Panc1 (cell line): ENCODE data around the gene ZNF165. TPM values are rescaled to one million over a fixed set of nuclear protein-coding genes. Genes with fewer than 3 reads are reported as not detected.

Source experiments
- ATAC-seq: fragments of 200-7000 bp; cut with Tn5 transposase; 2 replicates; pipeline ENCODE4 v1.9.1; 2020; ENCODE audit warnings: mild to moderate bottlenecking, moderate library complexity
- BruUV-seq: library from RNA; stranded (reverse); fragments of 400-500 nt; replicated peaks from 2 replicates; lab custom pipeline; 2021; lab: Mats Ljungman, UMichigan
- CTCF ChIA-PET: fragments of 300-600 bp; sonication (Branson Sonifier 250); formaldehyde crosslinking; loops from one replicate; lab custom pipeline; 2022; ENCODE audit warnings: antibody characterized with exemption; lab: Charles Lee
- POLR2A ChIA-PET: fragments of 300-600 bp; sonication (Branson Sonifier 250); formaldehyde crosslinking; loops from one replicate; lab custom pipeline; 2022; ENCODE audit warnings: antibody characterized with exemption; lab: Charles Lee
- DNase-seq: peaks from one replicate; pipeline ENCODE4 v3.0.0-alpha.2; 2010; ENCODE audit warnings: low read depth, low spot score
- H3K27ac ChIP-seq: 2 replicates; pipeline ENCODE4 v1.5.1; 2011; ENCODE audit warnings: mild to moderate bottlenecking, low read length, inconsistent platforms
- H3K27me3 ChIP-seq: fragments of 200-500 bp; sonication (Bioruptor generic); 2 replicates; pipeline ENCODE4 v1.6.0; 2014; ENCODE audit warnings: low read length, inconsistent platforms; ENCODE audit not compliant: control insufficient read depth, insufficient read depth
- H3K36me3 ChIP-seq: fragments of 200-500 bp; sonication (Bioruptor generic); 2 replicates; pipeline ENCODE4 v1.5.1; 2014; ENCODE audit warnings: inconsistent platforms, mild to moderate bottlenecking, low read length, moderate library complexity; ENCODE audit not compliant: control insufficient read depth, insufficient read depth
- H3K4me1 ChIP-seq: 2 replicates; pipeline ENCODE4 v1.5.1; 2011; ENCODE audit warnings: inconsistent platforms, mild to moderate bottlenecking, low read length, moderate library complexity; ENCODE audit not compliant: control insufficient read depth, insufficient read depth
- H3K4me3 ChIP-seq, 2 experiments: 2 replicates each; pipeline ENCODE4 v1.5.1; 2011 to 2012; ENCODE audit warnings: low read depth in 2 of 2, low read length in 2 of 2, mild to moderate bottlenecking in 2 of 2, inconsistent platforms in 1 of 2, moderate library complexity in 1 of 2
- H3K9me3 ChIP-seq: fragments of 200-500 bp; sonication (Bioruptor generic); 2 replicates; pipeline ENCODE4 v1.5.1; 2014; ENCODE audit warnings: low read depth, mild to moderate bottlenecking, inconsistent platforms, low read length, moderate library complexity; ENCODE audit not compliant: control insufficient read depth, insufficient read depth
- CTCF ChIP-seq: fragments of 450-650 bp; IDR thresholded peaks from 2 replicates; pipeline ENCODE4 v1.5.1; 2017; ENCODE audit warnings: mild to moderate bottlenecking
- POLR2AphosphoS5 ChIP-seq: IDR thresholded peaks from 2 replicates; pipeline ENCODE4 v1.6.1; 2012; ENCODE audit warnings: mild to moderate bottlenecking, low read depth, low read length, moderate library complexity
- REST ChIP-seq, 2 experiments: IDR thresholded peaks; 2 replicates each; pipeline ENCODE4 v1.6.1; 2011 to 2012; ENCODE audit warnings: low read depth in 2 of 2, control low read depth in 1 of 2, low read length in 1 of 2, mild to moderate bottlenecking in 1 of 2, moderate library complexity in 1 of 2; ENCODE audit not compliant: insufficient read depth in 1 of 2
- SIN3A ChIP-seq: IDR thresholded peaks from 2 replicates; pipeline ENCODE4 v1.6.1; 2012; ENCODE audit warnings: low read depth, mild to moderate bottlenecking, low read length, moderate library complexity, borderline replicate concordance; ENCODE audit not compliant: insufficient read depth
- TCF7L2 ChIP-seq: IDR thresholded peaks from 2 replicates; pipeline ENCODE4 v1.6.1; 2011; ENCODE audit warnings: mild to moderate bottlenecking, low read depth, low read length, inconsistent platforms
- in situ Hi-C: cut with HindIII; loops from 2 replicates; pipeline ENCODE4 v1.10.0; 2016; ENCODE audit warnings: low sequenced_read_pairs, low pct_unique_long_range_greater_than_20kb
- intact Hi-C: fragments of 100-400 bp; cut with micrococcal nuclease; formaldehyde crosslinking; loops from one replicate; pipeline ENCODE4 v1.10.0; 2022; ENCODE audit not compliant: unreplicated experiment
- total RNA-seq: library from RNA; stranded (reverse); gene quantifications from one replicate; pipeline ENCODE4 v1.2.1, GENCODE V29; 2021; ENCODE audit not compliant: unreplicated experiment

ZNF165 gene
- total RNA-seq, 1 experiment from 2014 or later: 4.2 TPM

- ChIA-PET CTCF (no interaction called here), POLR2A (no interaction called here)
- H3K9me3 ChIP-seq: no peaks in the 10 kb centered on the region; the same call in 1 of the 2 replicates
- no peak overlapping the region for H3K4me3 ChIP-seq
- intact Hi-C loops: no loop called here
- DNase-seq: no peak
- no peak for ATAC-seq
- no peaks in the 10 kb centered on the region for H3K27me3 ChIP-seq
- TF ChIP-seq TCF7L2 (no peak), REST (IDR thresholded peaks at IDR 0.05; ENCODE audit: insufficient read depth in 1 of 2, low read depth in 2 of 2, low read length in 1 of 2) (no peak), CTCF (no peak), SIN3A (no peak), POLR2AphosphoS5 (no peak)
- in situ Hi-C loops: no loop called here
- H3K4me1 ChIP-seq: no peaks in the 10 kb centered on the region
- no peaks in the 10 kb centered on the region; the same call in 1 of the 2 replicates for H3K36me3 ChIP-seq
- no peak overlapping the region for H3K27ac ChIP-seq
- no TSS peak for BruUV-seq
Measured at GRCh38 chr6:28078050-28078449, 2.3 kb upstream of the ZNF165 start.

- H3K36me3 ChIP-seq: no peaks in the 10 kb centered on the region; the same call in 1 of the 2 replicates
- no peaks in the 10 kb centered on the region for H3K27me3 ChIP-seq
- POLR2A ChIA-PET: no interaction called here
- TF ChIP-seq POLR2AphosphoS5 (no peak), SIN3A (no peak), REST (IDR thresholded peaks at IDR 0.05; ENCODE audit: insufficient read depth in 1 of 2, low read depth in 2 of 2, low read length in 1 of 2) (no peak), TCF7L2 (no peak), CTCF (no peak)
- CTCF ChIA-PET: no interaction called here
- peaks cover 4% of the 10 kb centered on the region; the same call in 1 of the 2 replicates for H3K9me3 ChIP-seq
- no TSS peak for BruUV-seq
- H3K27ac ChIP-seq: 0 out of 2 replicates have a peak overlapping the region, but pooled peaks have one; percentile 96
- no peak overlapping the region for H3K4me3 ChIP-seq
- intact Hi-C loops: no loop called here
- no peak for ATAC-seq
- DNase-seq: no peak
- no peaks in the 10 kb centered on the region for H3K4me1 ChIP-seq
- in situ Hi-C loops: no loop called here
Measured at GRCh38 chr6:28078836-28079235, 1.5 kb upstream of the ZNF165 start.
